Upper lobe of right lung (tissue), 1 donor: ENCODE measurements around the gene CDC5L. TPM values are rescaled to one million over a fixed set of nuclear protein-coding genes. Genes with fewer than 3 reads are reported as not detected.

Experiments
- ATAC-seq: fragments of 200-7000 bp; cut with Tn5 transposase; one replicate; pipeline ENCODE4 v1.9.1; 2020; ENCODE audit warnings: mild to moderate bottlenecking, moderate library complexity
- DNase-seq: peaks from one replicate; pipeline ENCODE4 v3.0.0-alpha.2; 2020
- H3K27ac ChIP-seq: fragments of 200-600 bp; one replicate; pipeline ENCODE4 v1.8.0; 2022
- H3K27me3 ChIP-seq: fragments of 200-600 bp; one replicate; pipeline ENCODE4 v1.8.0; 2022; ENCODE audit warnings: mild to moderate bottlenecking
- H3K36me3 ChIP-seq: fragments of 200-600 bp; one replicate; pipeline ENCODE4 v1.8.0; 2022
- H3K4me1 ChIP-seq: fragments of 200-600 bp; one replicate; pipeline ENCODE4 v1.8.0; 2022
- H3K4me3 ChIP-seq: fragments of 200-600 bp; one replicate; pipeline ENCODE4 v1.8.0; 2022; ENCODE audit warnings: mild to moderate bottlenecking
- H3K9me3 ChIP-seq: fragments of 200-600 bp; one replicate; pipeline ENCODE4 v1.8.0; 2022
- intact Hi-C: fragments of 100-400 bp; cut with DNase I; formaldehyde crosslinking; loops from one replicate; pipeline ENCODE4 v1.11.0; 2022
- total RNA-seq: library from RNA; stranded (reverse); fragmentation: NEBNext Ultra II Directional; extraction: Animal tissue kit (Norgen Biotek cat#: 25700); gene quantifications from one replicate; pipeline ENCODE4 v1.2.1, GENCODE V29; 2021
- TF ChIP-seq, protein P1 (sequence below): fragments of 200-600 bp; IDR thresholded peaks from one replicate; pipeline ENCODE4 v1.8.0; 2022; ENCODE audit warnings: antibody characterized with exemption
- donor health status: DM: no; HTN: yes; CAD: no; lungs with severe emphysema.

CDC5L gene
- total RNA-seq, 1 donor from 2014 or later = 17.8 TPM

- H3K36me3 ChIP-seq = no peaks in the 10 kb centered on the region
- no peak overlapping the region for H3K4me3 ChIP-seq
- ATAC-seq (no peak), DNase-seq (no peak)
- H3K4me1 ChIP-seq = no peaks in the 10 kb centered on the region
- no peak overlapping the region for H3K27ac ChIP-seq
- H3K27me3 ChIP-seq = no peaks in the 10 kb centered on the region
- no peaks in the 10 kb centered on the region for H3K9me3 ChIP-seq
- intact Hi-C loops = no loop called here
- TF ChIP-seq, protein P1, sequence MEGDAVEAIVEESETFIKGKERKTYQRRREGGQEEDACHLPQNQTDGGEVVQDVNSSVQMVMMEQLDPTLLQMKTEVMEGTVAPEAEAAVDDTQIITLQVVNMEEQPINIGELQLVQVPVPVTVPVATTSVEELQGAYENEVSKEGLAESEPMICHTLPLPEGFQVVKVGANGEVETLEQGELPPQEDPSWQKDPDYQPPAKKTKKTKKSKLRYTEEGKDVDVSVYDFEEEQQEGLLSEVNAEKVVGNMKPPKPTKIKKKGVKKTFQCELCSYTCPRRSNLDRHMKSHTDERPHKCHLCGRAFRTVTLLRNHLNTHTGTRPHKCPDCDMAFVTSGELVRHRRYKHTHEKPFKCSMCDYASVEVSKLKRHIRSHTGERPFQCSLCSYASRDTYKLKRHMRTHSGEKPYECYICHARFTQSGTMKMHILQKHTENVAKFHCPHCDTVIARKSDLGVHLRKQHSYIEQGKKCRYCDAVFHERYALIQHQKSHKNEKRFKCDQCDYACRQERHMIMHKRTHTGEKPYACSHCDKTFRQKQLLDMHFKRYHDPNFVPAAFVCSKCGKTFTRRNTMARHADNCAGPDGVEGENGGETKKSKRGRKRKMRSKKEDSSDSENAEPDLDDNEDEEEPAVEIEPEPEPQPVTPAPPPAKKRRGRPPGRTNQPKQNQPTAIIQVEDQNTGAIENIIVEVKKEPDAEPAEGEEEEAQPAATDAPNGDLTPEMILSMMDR = no peak
Observed at GRCh38 chr6:44481760-44482159, 94.3 kb downstream of the CDC5L start.

GRCh38 chr6:44485601-44486401 lies 98.3 kb downstream of the CDC5L start:
- Histone ChIP-seq H3K9me3 (no peaks in the 10 kb centered on the region), H3K4me1 (no peaks in the 10 kb centered on the region), H3K36me3 (no peaks in the 10 kb centered on the region), H3K27ac (no peak overlapping the region), H3K27me3 (no peaks in the 10 kb centered on the region), H3K4me3 (no peak overlapping the region)
- TF ChIP-seq, protein P1 = no peak
- no peak for DNase-seq
- ATAC-seq = no peak
- intact Hi-C loops = no loop called here

GRCh38 chr6:44487002-44487401 lies 99.5 kb downstream of the CDC5L start:
- no peak overlapping the region for H3K27ac ChIP-seq
- H3K4me3 ChIP-seq = no peak overlapping the region
- DNase-seq = no peak
- intact Hi-C loops = no loop called here
- H3K27me3 ChIP-seq = no peaks in the 10 kb centered on the region
- no peaks in the 10 kb centered on the region for H3K4me1 ChIP-seq
- ATAC-seq = no peak
- H3K36me3 ChIP-seq = no peaks in the 10 kb centered on the region
- H3K9me3 ChIP-seq = no peaks in the 10 kb centered on the region
- TF ChIP-seq, protein P1 = no peak

DNA sequence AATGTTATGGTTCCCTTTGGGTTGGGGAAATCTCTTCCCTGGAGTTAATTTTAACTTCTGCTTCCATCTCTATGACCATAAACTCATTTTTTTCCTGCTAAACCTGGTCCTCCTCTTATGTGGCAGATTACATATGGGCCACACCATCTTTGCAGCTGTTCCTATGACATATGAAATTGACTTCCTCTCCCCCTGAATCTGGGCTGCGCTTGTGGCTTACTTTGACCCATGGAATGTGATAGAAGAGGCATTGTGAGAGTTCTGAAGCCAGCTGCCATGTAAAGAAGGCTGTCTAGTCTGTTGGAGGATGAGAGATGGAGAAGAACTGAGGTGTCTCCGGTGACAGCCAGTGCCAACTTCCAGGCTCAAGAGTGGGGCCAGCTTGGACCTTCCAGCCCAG lies 100.1 kb downstream of the CDC5L start:
- DNase-seq = no peak
- H3K9me3 ChIP-seq = no peaks in the 10 kb centered on the region
- no peak overlapping the region for H3K27ac ChIP-seq
- TF ChIP-seq, protein P1 = no peak
- H3K36me3 ChIP-seq = no peaks in the 10 kb centered on the region
- H3K4me3 ChIP-seq = no peak overlapping the region
- no peak for ATAC-seq
- H3K4me1 ChIP-seq = no peaks in the 10 kb centered on the region
- intact Hi-C loops = no loop called here
- H3K27me3 ChIP-seq = no peaks in the 10 kb centered on the region

GRCh38 chr6:44489910-44490604 lies 102.6 kb downstream of the CDC5L start:
- ATAC-seq (peak; percentile 52), DNase-seq (no peak)
- Histone ChIP-seq H3K27ac (peak overlapping the region; percentile 13), H3K4me3 (no peak overlapping the region), H3K27me3 (no peaks in the 10 kb centered on the region), H3K36me3 (no peaks in the 10 kb centered on the region), H3K4me1 (no peaks in the 10 kb centered on the region), H3K9me3 (no peaks in the 10 kb centered on the region)
- intact Hi-C loops = no loop called here
- TF ChIP-seq, protein P1 = no peak
